PC-9 (cell line): Measurements from ENCODE around the gene ZFAND3. TPM values are rescaled to one million over a fixed set of nuclear protein-coding genes. Genes with fewer than 3 reads are reported as not detected.

Experiments
- BruUV-seq: library from RNA; stranded (reverse); fragments of 400-500 nt; replicated peaks from 2 replicates; lab custom pipeline; 2021; lab: Mats Ljungman, UMichigan
- CTCF ChIA-PET: fragments of 300-600 bp; sonication (Branson Sonifier 250); formaldehyde crosslinking; loops from one replicate; lab custom pipeline; 2022; ENCODE audit warnings: antibody characterized with exemption; lab: Charles Lee
- POLR2A ChIA-PET: fragments of 300-600 bp; sonication (Branson Sonifier 250); formaldehyde crosslinking; loops from one replicate; lab custom pipeline; 2022; ENCODE audit warnings: antibody characterized with exemption; ENCODE audit not compliant: unreplicated experiment; lab: Charles Lee
- DNase-seq, 2 experiments: peaks; one replicate each; pipeline versions ENCODE4 v3.0.0 to v3.0.0-alpha.2; 2015 to 2022; ENCODE audit warnings: mixed read lengths in 1 of 2
- H2AFZ ChIP-seq: fragments of 200-600 bp; sonication (generic); 2 replicates; pipeline ENCODE4 v1.8.1; 2017; ENCODE audit warnings: antibody characterized with exemption
- H3F3A ChIP-seq: fragments of 200-600 bp; sonication (generic); 2 replicates; pipeline ENCODE4 v1.8.1; 2017; ENCODE audit warnings: antibody characterized with exemption, mild to moderate bottlenecking, low read depth; ENCODE audit not compliant: insufficient read depth
- H3K27ac ChIP-seq: fragments of 200-600 bp; sonication (generic); 2 replicates; pipeline ENCODE4 v1.6.1; 2016; ENCODE audit warnings: mixed run types
- H3K27me3 ChIP-seq: fragments of 200-600 bp; sonication (generic); 2 replicates; pipeline ENCODE4 v1.6.1; 2016; ENCODE audit warnings: low read depth, mixed run types; ENCODE audit not compliant: insufficient read depth
- H3K36me3 ChIP-seq: fragments of 200-600 bp; sonication (generic); 2 replicates; pipeline ENCODE4 v1.6.1; 2016; ENCODE audit warnings: low read depth, mixed run types
- H3K4me1 ChIP-seq: fragments of 200-600 bp; sonication (generic); replicated peaks from 2 replicates; pipeline ENCODE4 v1.6.1; 2016; ENCODE audit warnings: mixed run types; ENCODE audit not compliant: insufficient read depth
- H3K4me2 ChIP-seq: fragments of 200-600 bp; sonication (generic); 2 replicates; pipeline ENCODE4 v1.6.1; 2017; ENCODE audit warnings: mixed run types
- H3K4me3 ChIP-seq: fragments of 200-600 bp; sonication (generic); 2 replicates; pipeline ENCODE4 v1.6.1; 2016; ENCODE audit warnings: mixed run types
- H3K79me2 ChIP-seq: fragments of 200-600 bp; sonication (generic); 2 replicates; pipeline ENCODE4 v1.6.1; 2017; ENCODE audit warnings: low read depth, mixed run types
- H3K9me2 ChIP-seq: fragments of 200-600 bp; sonication (generic); 2 replicates; pipeline ENCODE4 v1.8.1; 2017; ENCODE audit warnings: mild to moderate bottlenecking; ENCODE audit not compliant: insufficient read depth
- H3K9me3 ChIP-seq: fragments of 200-600 bp; sonication (generic); 2 replicates; pipeline ENCODE4 v1.8.1; 2016; ENCODE audit warnings: low read depth; ENCODE audit not compliant: insufficient read depth
- H4K20me1 ChIP-seq: fragments of 200-600 bp; sonication (generic); 2 replicates; pipeline ENCODE4 v1.8.1; 2017; ENCODE audit not compliant: insufficient read depth
- CTCF ChIP-seq: fragments of 200-600 bp; sonication (generic); conservative IDR thresholded peaks from 2 replicates; pipeline ENCODE4 v1.6.1; 2017; ENCODE audit warnings: mixed run types, antibody characterized with exemption, mild to moderate bottlenecking, moderate library complexity
- EZH2 ChIP-seq: fragments of 200-600 bp; sonication (generic); IDR thresholded peaks from 2 replicates; pipeline ENCODE4 v1.8.0; 2017; ENCODE audit warnings: antibody characterized with exemption, low read depth
- intact Hi-C: fragments of 100-400 bp; cut with micrococcal nuclease; formaldehyde crosslinking; loops from one replicate; pipeline ENCODE4 v1.10.0; 2022; ENCODE audit not compliant: unreplicated experiment
- total RNA-seq: library from RNA; stranded (reverse); gene quantifications from 2 replicates; pipeline ENCODE4 v1.2.3, GENCODE V29; 2021

The ZFAND3 gene
- total RNA-seq, 1 experiment from 2014 or later = 46.8 TPM

GRCh38 chr6:37812841-37813240 lies 6.7 kb upstream of the ZFAND3 start:
- 0 out of 2 replicates have a peak, but pooled peaks cover 3% of the 10 kb centered on the region for H3F3A ChIP-seq
- H3K9me2 ChIP-seq = no peaks in the 10 kb centered on the region
- no peaks in the 10 kb centered on the region for H3K27me3 ChIP-seq
- DNase-seq = no peak
- no peaks in the 10 kb centered on the region for H3K9me3 ChIP-seq
- BruUV-seq = no TSS peak
- no peaks in the 10 kb centered on the region for H3K36me3 ChIP-seq
- CTCF ChIA-PET = no interaction called here
- H3K79me2 ChIP-seq = peaks cover 3% of the 10 kb centered on the region; the same call in 1 of the 2 replicates
- H3K4me3 ChIP-seq = no peak overlapping the region
- no peak for TF ChIP-seq CTCF
- no peak for TF ChIP-seq EZH2
- H3K4me1 ChIP-seq = peaks cover 19% of the 10 kb centered on the region
- H4K20me1 ChIP-seq = no peaks in the 10 kb centered on the region
- POLR2A ChIA-PET = interaction anchor here (0.6 kb wide), 1 partner anchor 516 kb away, joined by 3 read pairs; no protein-coding TSS in a partner anchor
- H2AFZ ChIP-seq = no peak overlapping the region
- no peak overlapping the region for H3K27ac ChIP-seq
- no peak overlapping the region for H3K4me2 ChIP-seq
- intact Hi-C loops = no loop called here

- TF ChIP-seq CTCF = no peak
- TF ChIP-seq EZH2 = no peak
- no TSS peak for BruUV-seq
- Histone ChIP-seq H3K36me3 (no peaks in the 10 kb centered on the region), H3K4me1 (peaks cover 8% of the 10 kb centered on the region; the same call in 1 of the 2 replicates), H2AFZ (no peak overlapping the region), H3K79me2 (peaks cover 8% of the 10 kb centered on the region; the same call in 1 of the 2 replicates), H3F3A (0 out of 2 replicates have a peak, but pooled peaks cover 3% of the 10 kb centered on the region), H3K27ac (no peak overlapping the region), H3K4me3 (no peak overlapping the region), H4K20me1 (no peaks in the 10 kb centered on the region), H3K9me2 (no peaks in the 10 kb centered on the region), H3K4me2 (no peak overlapping the region), H3K9me3 (no peaks in the 10 kb centered on the region), H3K27me3 (no peaks in the 10 kb centered on the region)
- ChIA-PET POLR2A (no interaction called here), CTCF (no interaction called here)
- DNase-seq = no peak
- intact Hi-C loops = no loop called here
Measured at GRCh38 chr6:37814374-37814773, 5.2 kb upstream of the ZFAND3 start.

- no peak overlapping the region for H2AFZ ChIP-seq
- no peak overlapping the region for H3K4me3 ChIP-seq
- peaks cover 18% of the 10 kb centered on the region for H3K4me1 ChIP-seq
- DNase-seq = no peak
- 0 out of 2 replicates have a peak, but pooled peaks cover 3% of the 10 kb centered on the region for H3F3A ChIP-seq
- H3K4me2 ChIP-seq = no peak overlapping the region
- no peak overlapping the region for H3K27ac ChIP-seq
- intact Hi-C loops = no loop called here
- H4K20me1 ChIP-seq = peaks cover 5% of the 10 kb centered on the region; the same call in 1 of the 2 replicates
- H3K9me2 ChIP-seq = no peaks in the 10 kb centered on the region
- ChIA-PET CTCF (no interaction called here), POLR2A (no interaction called here)
- TF ChIP-seq EZH2 (no peak), CTCF (no peak)
- H3K9me3 ChIP-seq = no peaks in the 10 kb centered on the region
- no peaks in the 10 kb centered on the region for H3K27me3 ChIP-seq
- H3K36me3 ChIP-seq = no peaks in the 10 kb centered on the region
- peaks cover 26% of the 10 kb centered on the region for H3K79me2 ChIP-seq
- BruUV-seq = no TSS peak
Measured at GRCh38 chr6:37816599-37817375, 2.7 kb upstream of the ZFAND3 start.
